HL-60/S4 treated with retinoic acid at 250 ng/mL for 4 days and 3 days (cell line): Measurements from ENCODE around the gene MLLT11.

ENCODE experiments used
- in situ Hi-C: fragments of 300-500 bp; cut with MboI; formaldehyde crosslinking; loops from 2 replicates; pipeline ENCODE4 v1.7.0; 2022; ENCODE audit warnings: low sequenced_read_pairs

Gene MLLT11, protein sequence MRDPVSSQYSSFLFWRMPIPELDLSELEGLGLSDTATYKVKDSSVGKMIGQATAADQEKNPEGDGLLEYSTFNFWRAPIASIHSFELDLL

DNA sequence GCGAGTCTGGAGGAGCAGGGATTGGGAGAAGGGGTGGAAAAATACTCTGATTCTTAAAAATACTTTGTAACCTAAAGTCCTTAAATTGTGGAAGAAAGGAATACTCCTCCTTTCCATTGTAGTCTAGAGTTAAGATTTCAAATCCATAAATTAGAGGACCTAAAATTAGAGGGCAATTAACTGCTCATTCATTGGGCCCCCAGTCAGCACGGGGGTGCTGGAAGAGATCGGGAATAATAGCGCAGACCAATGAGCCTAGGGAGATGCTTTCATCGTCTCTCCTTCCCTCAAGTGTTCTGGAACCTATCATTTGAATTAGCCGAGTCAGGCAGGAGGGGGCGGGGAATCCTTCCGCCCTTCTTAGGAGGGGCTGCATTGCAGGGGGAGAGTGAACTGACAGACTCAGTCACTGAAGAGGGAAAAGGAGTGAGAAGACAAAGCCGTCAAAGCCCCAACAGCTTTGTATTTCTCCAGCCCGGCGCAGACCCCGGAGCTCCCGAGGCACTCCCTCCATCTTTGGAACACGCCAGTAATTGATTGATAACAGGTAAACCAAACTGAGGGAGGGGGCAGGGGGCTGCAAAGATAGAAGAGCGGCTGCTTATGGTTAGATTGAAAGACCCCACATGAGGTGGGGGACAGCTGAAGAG lies at the start of gene MLLT11:
Gene MLLT11 (plus strand): TSS at position 391 of the 650 bp plus-strand sequence. CDS start 6,828 bp downstream, outside the sequence.
- in situ Hi-C loops, result no loop called here

DNA sequence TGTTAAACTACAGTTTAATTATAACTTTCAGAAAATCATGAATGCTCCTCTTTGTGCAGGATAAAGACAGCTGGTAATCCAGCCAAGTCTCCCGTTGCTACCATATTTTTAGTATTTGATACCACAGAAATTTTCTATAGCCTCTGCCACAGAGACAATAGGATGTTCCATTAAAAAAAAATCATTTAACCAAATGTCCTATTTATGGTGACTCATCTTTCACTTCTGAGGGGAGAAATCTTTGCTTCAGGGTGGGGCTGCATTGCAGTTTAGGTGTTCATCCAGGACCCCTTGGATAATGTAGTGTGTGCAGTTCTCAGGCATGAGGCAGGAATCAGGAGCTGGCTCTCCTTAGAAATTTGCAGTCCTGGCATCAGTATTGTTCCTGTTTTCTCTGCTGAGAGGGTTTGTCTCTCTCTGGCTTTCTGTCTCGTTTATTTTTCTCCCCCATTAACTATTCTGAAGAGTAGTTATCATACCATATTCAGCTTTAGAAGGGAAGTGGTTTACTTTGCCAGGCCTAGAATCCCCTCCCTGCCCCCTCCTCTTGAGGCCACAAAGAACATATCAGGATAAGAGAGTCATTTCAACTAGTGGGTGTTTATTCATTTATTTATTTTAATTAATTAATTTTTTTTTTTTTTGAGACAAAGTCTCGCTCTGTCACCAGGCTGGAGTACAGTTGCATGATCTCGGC lies 48.9 kb upstream of the MLLT11 start:
- in situ Hi-C loops, result no loop called here

DNA sequence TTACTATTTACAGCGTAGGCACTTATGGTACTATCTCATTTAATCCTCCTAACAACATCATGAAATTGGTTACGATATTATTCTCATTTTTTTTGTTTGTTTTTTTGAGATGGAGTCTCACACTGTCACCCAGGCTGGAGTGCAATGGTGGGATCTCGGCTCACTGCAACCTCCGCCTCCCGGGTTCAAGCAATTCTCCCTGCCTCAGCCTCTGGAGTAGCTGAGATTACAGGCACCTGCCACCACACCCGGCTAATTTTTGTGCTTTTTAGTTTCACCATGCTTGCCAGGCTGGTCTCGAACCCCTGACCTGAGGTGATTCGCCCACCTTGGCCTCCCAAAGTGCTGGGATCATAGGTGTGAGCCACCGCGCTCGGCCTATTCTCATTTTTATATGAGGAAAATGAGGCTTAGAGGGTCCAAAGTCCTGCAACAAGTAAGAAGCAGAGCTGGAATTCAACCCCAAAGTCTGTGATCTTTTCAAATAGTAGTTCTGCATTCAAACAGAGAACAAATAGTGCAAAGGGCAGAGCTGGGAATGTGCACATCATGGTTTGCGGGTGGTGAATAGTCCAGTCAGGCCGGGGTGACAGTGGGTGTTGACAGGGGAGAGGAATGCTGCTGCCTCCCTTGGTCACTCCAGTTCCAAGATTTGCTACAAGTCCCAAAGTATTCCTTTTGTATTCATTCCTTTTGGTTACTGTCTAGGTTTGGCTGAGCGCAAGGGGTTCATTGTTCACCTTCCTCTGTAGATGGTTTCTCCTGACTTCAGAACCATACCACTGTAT lies 47.3 kb upstream of the MLLT11 start:
- in situ Hi-C loops, result no loop called here

- in situ Hi-C loops, result no loop called here
Measured at GRCh38 chr1:151013518-151013917, 46.7 kb upstream of the MLLT11 start.

- in situ Hi-C loops, result no loop called here
Measured at GRCh38 chr1:151024540-151025146, 35.6 kb upstream of the MLLT11 start.

DNA sequence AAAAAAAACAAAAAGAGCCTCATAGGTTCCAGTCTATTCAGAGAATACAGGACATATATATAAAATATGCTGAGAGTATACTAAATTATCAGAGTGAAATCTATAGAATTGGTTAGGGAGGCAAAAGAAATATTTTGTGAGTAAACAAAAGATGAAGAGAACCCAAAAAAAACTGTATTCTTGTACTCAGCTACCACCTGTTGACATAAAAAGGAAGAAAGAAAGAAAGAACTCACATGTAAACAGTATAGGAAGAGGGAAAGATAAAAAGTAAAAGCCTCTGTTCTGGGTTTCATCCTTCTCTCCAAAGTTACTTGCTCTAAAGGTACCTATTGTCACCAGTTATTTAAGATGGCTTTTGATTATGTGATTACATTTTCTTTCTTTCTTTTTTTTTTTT lies 33.7 kb upstream of the MLLT11 start:
- in situ Hi-C loops, result no loop called here

DNA sequence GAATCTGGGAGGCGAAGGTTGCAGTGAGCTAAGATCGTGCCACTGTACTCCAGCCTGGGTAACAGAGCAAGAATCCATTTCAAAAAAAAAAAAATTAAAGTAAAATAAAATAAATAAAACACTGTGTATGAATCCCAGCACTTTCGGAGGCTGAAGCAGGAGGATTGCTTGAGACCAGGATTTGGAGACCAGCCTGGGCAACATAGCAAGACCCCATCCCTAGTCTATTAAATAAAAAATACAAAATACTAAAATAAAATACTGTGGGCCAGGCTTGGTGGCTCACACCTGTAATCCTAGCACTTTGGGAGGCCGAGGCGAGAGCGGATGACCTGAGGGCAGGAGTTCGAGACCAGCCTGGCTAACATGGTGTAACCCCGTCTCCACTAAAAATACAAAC lies 28.0 kb upstream of the MLLT11 start:
- in situ Hi-C loops, result no loop called here

- in situ Hi-C loops, result no loop called here
Measured at GRCh38 chr1:151035167-151035566, 25.0 kb upstream of the MLLT11 start.

GRCh38 chr1:151036356-151036755 lies 23.8 kb upstream of the MLLT11 start, which contains the start of gene BNIPL:
BNIPL (plus strand) TSS chr1:151036586; CDS start chr1:151036726, 140 bp downstream.
- in situ Hi-C loops, result no loop called here

GRCh38 chr1:151037032-151037431 lies 23.2 kb upstream of the MLLT11 start:
- in situ Hi-C loops, result no loop called here

GRCh38 chr1:151039521-151039920 lies 20.7 kb upstream of the MLLT11 start:
- in situ Hi-C loops, result no loop called here

GRCh38 chr1:151043163-151043562 lies 17.0 kb upstream of the MLLT11 start:
- in situ Hi-C loops, result no loop called here

- in situ Hi-C loops, result no loop called here
Measured at GRCh38 chr1:151047591-151047924, 12.6 kb upstream of the MLLT11 start, which contains the start of gene C1orf56. C1orf56 (plus strand) TSS chr1:151047751; CDS start chr1:151047848, 97 bp downstream.

DNA sequence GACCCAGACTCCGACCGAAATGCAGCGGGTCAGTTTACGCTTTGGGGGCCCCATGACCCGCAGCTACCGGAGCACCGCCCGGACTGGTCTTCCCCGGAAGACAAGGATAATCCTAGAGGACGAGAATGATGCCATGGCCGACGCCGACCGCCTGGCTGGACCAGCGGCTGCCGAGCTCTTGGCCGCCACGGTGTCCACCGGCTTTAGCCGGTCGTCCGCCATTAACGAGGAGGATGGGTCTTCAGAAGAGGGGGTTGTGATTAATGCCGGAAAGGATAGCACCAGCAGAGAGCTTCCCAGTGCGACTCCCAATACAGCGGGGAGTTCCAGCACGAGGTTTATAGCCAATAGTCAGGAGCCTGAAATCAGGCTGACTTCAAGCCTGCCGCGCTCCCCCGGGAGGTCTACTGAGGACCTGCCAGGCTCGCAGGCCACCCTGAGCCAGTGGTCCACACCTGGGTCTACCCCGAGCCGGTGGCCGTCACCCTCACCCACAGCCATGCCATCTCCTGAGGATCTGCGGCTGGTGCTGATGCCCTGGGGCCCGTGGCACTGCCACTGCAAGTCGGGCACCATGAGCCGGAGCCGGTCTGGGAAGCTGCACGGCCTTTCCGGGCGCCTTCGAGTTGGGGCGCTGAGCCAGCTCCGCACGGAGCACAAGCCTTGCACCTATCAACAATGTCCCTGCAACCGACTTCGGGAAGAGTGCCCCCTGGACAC lies 12.1 kb upstream of the MLLT11 start:
- in situ Hi-C loops, result no loop called here

- in situ Hi-C loops, result no loop called here
Measured at GRCh38 chr1:151048645-151049032, 11.6 kb upstream of the MLLT11 start.

GRCh38 chr1:151049458-151049857 lies 10.7 kb upstream of the MLLT11 start:
- in situ Hi-C loops, result no loop called here

- in situ Hi-C loops, result no loop called here
Measured at GRCh38 chr1:151050051-151050688, 10.0 kb upstream of the MLLT11 start.

DNA sequence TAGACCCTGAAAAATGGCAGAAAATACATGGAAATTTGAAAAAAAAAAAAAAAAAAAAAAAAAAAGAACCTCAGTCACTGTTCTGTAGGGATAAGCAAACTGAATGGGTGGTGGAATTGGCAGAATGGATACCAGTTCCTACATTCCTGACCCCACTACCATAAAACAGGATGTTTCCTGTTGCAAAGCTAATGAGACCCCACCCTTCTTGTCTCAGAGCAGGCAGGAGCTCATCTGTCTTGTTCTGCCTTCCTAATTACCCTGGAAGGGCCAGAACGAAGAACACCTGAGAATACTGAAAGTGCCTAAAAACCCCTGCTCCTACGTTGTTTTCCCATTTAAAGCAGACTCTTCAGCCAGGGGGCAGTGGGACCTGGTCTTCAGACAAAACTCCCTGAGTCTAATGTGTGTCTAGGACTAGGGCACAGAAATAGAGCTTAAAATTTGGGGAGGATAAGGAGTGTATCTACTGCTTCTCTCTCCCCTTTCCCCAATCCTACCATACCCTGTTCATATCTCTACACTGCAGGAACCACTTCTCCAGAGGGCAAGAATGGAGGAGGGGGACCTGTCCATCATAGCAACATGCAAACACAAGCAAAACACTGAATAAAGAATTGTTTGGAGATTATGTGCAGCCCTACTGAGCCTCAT lies 8.7 kb upstream of the MLLT11 start:
- in situ Hi-C loops, result no loop called here

DNA sequence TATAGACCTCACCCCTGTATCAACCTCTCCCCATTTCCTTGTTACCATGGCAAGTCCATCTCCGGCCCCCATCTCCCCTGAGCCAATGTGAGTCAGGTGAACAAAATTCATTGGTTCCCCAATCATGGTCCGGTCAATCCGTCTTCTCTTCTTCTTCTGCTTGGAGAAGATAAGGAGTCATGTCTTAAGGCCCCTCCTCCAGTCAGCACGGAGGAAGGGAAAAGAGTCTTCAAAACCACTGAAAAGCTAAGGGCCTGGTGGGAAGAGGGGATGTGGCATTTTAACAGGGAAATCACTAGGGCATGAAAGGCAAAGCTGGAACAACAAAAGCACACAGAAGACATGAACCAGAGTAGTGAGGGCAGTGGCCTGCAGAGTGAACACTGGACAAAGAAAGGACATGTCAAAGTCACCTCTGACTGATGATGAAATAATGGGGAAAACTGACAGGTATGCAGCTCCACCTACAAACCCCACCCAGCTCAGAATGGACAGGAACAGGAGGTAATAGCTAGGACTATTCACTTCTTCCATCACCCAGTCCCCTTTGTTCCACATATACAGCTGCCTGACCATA lies 5.1 kb upstream of the MLLT11 start:
- in situ Hi-C loops, result no loop called here
